ENCODE measurements around the gene FCGR3B.
"Not testable (repeated sequence)": the region's sequence is repeated elsewhere in the genome, so short reads cannot be mapped to it uniquely, and the experiment has no call there.

The FCGR3B gene

GRCh38 chr1:161638251-161638993 is 7.4 kb upstream of the FCGR3B start:
- DNase-seq = not testable (repeated sequence)

DNA sequence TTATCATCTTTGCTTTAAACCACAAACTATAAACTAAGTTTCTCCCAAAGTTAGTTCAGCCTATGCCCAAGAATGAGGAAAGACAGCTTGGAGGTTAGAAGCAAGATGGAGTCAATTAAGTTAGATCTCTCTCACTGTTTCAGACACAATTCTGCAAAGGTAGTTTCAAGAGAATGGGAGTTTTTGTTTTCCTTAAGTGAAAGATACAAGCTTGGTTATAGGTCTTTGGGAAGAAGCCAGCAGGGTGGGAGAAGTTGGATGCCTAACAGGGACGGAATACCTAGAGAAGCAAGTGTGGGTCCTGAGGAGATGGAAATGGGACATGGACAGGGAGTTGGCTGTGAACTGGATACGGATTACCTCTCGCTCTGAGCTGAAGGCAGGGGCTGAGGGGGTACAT is 6.0 kb upstream of the FCGR3B start:
- DNase-seq = not testable (repeated sequence)

- DNase-seq = not testable (repeated sequence)
Observed at GRCh38 chr1:161636189-161636782, 5.3 kb upstream of the FCGR3B start.

GRCh38 chr1:161634993-161635392 is 4.0 kb upstream of the FCGR3B start:
- not testable (repeated sequence) for DNase-seq

DNA sequence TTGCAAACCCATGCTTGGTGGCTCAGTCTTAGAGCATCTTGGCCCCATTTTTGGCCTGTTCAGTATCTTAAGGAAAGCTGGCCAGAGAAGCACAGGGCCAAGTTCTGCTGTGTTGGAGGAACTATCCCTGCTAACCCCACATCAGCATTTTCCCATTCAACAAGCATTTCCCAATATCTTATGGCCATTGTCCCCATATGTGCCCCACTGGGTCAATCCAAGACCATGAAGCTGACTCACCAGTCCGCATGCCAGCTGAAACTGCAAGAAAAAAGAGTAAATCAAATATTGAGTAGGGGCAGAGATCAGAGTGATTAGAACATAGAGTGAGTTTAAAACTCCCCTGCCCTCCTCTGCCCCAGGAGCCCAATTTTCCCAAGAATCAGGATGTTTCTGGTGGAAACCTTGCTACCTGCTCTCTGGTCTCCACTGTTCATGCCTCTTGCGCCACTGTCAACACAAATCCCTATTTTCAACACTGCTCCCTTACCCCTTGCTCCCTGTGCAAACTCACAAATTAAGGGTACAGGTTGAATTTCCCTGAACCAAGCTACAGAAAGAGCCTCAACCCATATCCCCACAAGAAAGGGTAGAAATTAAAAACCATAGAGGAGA is 741 bp downstream of the FCGR3B start:
- DNase-seq = not testable (repeated sequence)

- DNase-seq = not testable (repeated sequence)
Observed at GRCh38 chr1:161626445-161627146, 4.4 kb downstream of the FCGR3B start.

GRCh38 chr1:161624605-161625004 is 6.4 kb downstream of the FCGR3B start:
- DNase-seq = not testable (repeated sequence)

GRCh38 chr1:161623401-161624051 is 7.5 kb downstream of the FCGR3B start:
- DNase-seq = not testable (repeated sequence)

GRCh38 chr1:161622054-161622453 is 8.9 kb downstream of the FCGR3B start:
- not testable (repeated sequence) for DNase-seq

GRCh38 chr1:161621181-161622000 is 9.6 kb downstream of the FCGR3B start:
- peak; percentile 44 to 63 for DNase-seq

GRCh38 chr1:161620399-161620798 is 10.6 kb downstream of the FCGR3B start:
- not testable (repeated sequence) for DNase-seq

GRCh38 chr1:161618517-161618916 is 12.5 kb downstream of the FCGR3B start:
- not testable (repeated sequence) for DNase-seq

GRCh38 chr1:161616417-161616816 is 14.6 kb downstream of the FCGR3B start:
- not testable (repeated sequence) for DNase-seq

GRCh38 chr1:161613142-161613514 is 17.8 kb downstream of the FCGR3B start:
- DNase-seq = not testable (repeated sequence)

- peak; percentile 99 for DNase-seq
Observed at GRCh38 chr1:161612322-161613141, 18.4 kb downstream of the FCGR3B start.

GRCh38 chr1:161611866-161612321 is 19.1 kb downstream of the FCGR3B start:
- peak; percentile 72 to 73 for DNase-seq

DNA sequence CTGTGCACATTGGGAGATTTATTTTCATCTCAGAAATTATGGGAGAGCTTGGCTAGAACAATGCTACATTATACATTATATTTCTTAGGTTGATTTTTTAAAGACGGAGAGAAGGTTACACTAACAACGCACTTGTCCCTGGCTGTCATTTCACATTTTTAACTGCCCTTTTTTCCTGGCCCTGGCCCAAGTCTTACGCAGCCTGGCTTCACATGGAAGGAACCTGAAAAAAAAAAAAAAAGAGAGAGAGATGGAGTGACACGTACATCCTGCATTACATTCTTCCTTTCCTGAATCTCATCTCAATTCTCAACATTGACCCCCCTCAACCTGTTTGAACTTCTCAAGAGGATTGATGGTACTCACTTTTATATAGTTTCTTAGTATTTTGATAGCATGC is 20.8 kb downstream of the FCGR3B start:
- DNase-seq = not testable (repeated sequence)

DNA sequence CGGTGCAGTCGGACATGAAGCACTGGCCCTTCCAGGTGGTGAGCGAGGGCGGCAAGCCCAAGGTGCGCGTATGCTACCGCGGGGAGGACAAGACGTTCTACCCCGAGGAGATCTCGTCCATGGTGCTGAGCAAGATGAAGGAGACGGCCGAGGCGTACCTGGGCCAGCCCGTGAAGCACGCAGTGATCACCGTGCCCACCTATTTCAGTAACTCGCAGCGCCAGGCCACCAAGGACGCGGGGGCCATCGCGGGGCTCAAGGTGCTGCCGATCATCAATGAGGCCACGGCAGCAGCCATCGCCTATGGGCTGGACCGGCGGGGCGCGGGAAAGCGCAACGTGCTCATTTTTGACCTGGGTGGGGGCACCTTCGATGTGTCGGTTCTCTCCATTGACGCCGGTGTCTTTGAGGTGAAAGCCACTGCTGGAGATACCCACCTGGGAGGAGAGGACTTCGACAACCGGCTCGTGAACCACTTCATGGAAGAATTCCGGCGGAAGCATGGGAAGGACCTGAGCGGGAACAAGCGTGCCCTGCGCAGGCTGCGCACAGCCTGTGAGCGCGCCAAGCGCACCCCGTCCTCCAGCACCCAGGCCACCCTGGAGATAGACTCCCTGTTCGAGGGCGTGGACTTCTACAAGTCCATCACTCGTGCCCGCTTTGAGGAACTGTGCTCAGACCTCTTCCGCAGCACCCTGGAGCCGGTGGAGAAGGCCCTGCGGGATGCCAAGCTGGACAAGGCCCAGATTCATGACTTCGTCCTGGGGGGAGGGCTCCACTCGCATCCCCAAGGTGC is 24.2 kb downstream of the FCGR3B start:
- DNase-seq = not testable (repeated sequence)

DNA sequence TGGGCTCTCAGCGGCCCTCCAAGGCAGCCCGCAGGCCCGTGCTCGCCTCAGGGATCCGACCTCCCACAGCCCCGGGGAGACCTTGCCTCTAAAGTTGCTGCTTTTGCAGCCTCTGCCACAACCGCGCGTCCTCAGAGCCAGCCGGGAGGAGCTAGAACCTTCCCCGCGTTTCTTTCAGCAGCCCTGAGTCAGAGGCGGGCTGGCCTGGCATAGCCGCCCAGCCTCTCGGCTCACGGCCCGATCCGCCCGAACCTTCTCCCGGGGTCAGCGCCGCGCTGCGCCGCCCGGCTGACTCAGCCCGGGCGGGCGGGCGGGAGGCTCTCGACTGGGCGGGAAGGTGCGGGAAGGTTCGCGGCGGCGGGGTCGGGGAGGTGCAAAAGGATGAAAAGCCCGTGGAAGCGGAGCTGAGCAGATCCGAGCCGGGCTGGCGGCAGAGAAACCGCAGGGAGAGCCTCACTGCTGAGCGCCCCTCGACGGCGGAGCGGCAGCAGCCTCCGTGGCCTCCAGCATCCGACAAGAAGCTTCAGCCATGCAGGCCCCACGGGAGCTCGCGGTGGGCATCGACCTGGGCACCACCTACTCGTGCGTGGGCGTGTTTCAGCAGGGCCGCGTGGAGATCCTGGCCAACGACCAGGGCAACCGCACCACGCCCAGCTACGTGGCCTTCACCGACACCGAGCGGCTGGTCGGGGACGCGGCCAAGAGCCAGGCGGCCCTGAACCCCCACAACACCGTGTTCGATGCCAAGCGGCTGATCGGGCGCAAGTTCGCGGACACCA is 25.0 kb downstream of the FCGR3B start:
- not testable (repeated sequence) for DNase-seq

All from NCI-H526 (cell line).